Measurements from ENCODE around the gene DRAXIN. TPM values are rescaled to one million over a fixed set of nuclear protein-coding genes. Genes with fewer than 3 reads are reported as not detected.
A peak's percentile ranks its signal among the peaks of the same experiment; 100 is the strongest.

DRAXIN gene
- total RNA-seq, 4 donors from 2014 or later = 0.14 to 0.16 TPM; not detected in 2

- H3K27me3 ChIP-seq = peaks cover 52% of the 10 kb centered on the region
- no peak for DNase-seq
- WGBS, 2 donors (ENCODE audit: low coverage in 1 of 2) = 36% methylated on average over 18 of the region's 21 CpGs; no CpG with 5 or more reads in 1 of the 2 donors
- H3K4me3 ChIP-seq = peak overlapping the region in 1 of 4 donors; percentile 27
- peaks cover 11 to 37% (median 28%) of the 10 kb centered on the region in 4 donors for H3K4me1 ChIP-seq
- TF ChIP-seq, protein P1, sequence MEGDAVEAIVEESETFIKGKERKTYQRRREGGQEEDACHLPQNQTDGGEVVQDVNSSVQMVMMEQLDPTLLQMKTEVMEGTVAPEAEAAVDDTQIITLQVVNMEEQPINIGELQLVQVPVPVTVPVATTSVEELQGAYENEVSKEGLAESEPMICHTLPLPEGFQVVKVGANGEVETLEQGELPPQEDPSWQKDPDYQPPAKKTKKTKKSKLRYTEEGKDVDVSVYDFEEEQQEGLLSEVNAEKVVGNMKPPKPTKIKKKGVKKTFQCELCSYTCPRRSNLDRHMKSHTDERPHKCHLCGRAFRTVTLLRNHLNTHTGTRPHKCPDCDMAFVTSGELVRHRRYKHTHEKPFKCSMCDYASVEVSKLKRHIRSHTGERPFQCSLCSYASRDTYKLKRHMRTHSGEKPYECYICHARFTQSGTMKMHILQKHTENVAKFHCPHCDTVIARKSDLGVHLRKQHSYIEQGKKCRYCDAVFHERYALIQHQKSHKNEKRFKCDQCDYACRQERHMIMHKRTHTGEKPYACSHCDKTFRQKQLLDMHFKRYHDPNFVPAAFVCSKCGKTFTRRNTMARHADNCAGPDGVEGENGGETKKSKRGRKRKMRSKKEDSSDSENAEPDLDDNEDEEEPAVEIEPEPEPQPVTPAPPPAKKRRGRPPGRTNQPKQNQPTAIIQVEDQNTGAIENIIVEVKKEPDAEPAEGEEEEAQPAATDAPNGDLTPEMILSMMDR (IDR thresholded peaks at IDR 0.05) = no peak
- TF ChIP-seq POLR2AphosphoS5 (IDR thresholded peaks at IDR 0.05) (no peak), EP300 (IDR thresholded peaks at IDR 0.05; ENCODE audit: low read depth) (no peak), POLR2A (IDR thresholded peaks at IDR 0.05) (no peak)
- intact Hi-C loops (cut with DNase I; ENCODE audit: low total_unique reads) = loop anchor here (5.0 kb wide), 1 partner anchor 68 kb away; no protein-coding TSS in a partner anchor
- no peaks in the 10 kb centered on the region for H3K9me3 ChIP-seq
- no peaks in the 10 kb centered on the region for H3K36me3 ChIP-seq
- in situ Hi-C loops (cut with MboI; ENCODE audit: low pct_ligation_motif_present in 1 of 4, low pct_unique_long_range_greater_than_20kb in 1 of 4, low sequenced_read_pairs in 3 of 4) = loop anchor here (10.0 to 25.0 kb wide), 5 partner anchors 312 to 612 kb away; partner anchors contain the start of gene MASP2 (in 2 of the 4)
- no peak overlapping the region for H3K27ac ChIP-seq
These were observed 41.7 kb upstream of the DRAXIN start for GRCh38 chr1:11649624-11650330.

DNA sequence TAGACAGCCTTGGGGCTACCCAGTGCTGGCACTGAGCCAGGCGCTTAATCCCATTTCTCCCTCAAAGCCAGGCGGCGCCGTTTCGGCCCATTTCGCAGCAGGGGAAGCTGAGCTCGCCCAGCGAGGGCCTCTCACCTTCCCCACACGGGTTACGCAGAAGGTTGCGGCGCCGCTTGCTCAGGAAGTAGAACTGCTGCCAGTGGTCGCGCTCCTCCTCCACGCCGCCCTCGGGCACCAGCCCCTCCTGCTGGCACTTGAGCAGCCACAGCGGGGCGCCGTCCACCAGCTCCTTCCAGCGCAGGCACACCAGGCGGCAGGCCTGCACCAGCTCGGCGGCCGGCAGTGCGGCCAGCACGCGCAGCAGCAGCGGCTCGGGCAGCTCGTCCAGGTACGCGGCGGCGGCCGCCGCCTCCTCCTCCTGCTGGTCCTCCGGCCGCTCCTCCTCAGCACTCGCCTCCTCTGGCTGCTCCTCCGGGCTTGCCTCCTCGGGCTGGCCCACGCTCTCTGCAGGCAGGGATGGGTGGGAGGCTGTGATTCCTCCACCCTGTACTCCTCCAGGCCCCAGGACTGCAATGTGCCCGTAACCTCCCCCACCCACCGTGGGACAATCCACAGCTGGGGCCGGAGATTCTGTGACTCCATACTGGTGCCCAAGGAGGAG lies 41.0 kb upstream of the DRAXIN start:
- no peaks in the 10 kb centered on the region for H3K9me3 ChIP-seq
- intact Hi-C loops (cut with DNase I; ENCODE audit: low total_unique reads) (loop anchor here (5.0 kb wide), 1 partner anchor 67 kb away; no protein-coding TSS in a partner anchor), in situ Hi-C loops (cut with MboI; ENCODE audit: low pct_ligation_motif_present in 1 of 4, low pct_unique_long_range_greater_than_20kb in 1 of 4, low sequenced_read_pairs in 3 of 4) (no loop called here)
- DNase-seq = peak; percentile 84
- no peak for TF ChIP-seq POLR2AphosphoS5 (IDR thresholded peaks at IDR 0.05)
- TF ChIP-seq, protein P1 (IDR thresholded peaks at IDR 0.05) = peak; percentile 46 to 79 (median 58)
- peaks cover 17 to 43% (median 34%) of the 10 kb centered on the region in 4 donors for H3K4me1 ChIP-seq
- H3K27ac ChIP-seq = no peak overlapping the region
- H3K27me3 ChIP-seq = peaks cover 55% of the 10 kb centered on the region
- peak overlapping the region in 1 of 4 donors; percentile 27 for H3K4me3 ChIP-seq
- H3K36me3 ChIP-seq = no peaks in the 10 kb centered on the region
- WGBS, 2 donors (ENCODE audit: low coverage in 1 of 2) = 12% methylated on average over 19 of the region's 47 CpGs; no CpG with 5 or more reads in 1 of the 2 donors

- DNase-seq = no peak
- Histone ChIP-seq H3K4me3 (no peak overlapping the region), H3K9me3 (no peaks in the 10 kb centered on the region), H3K27ac (no peak overlapping the region), H3K4me1 (peaks cover 22 to 47% (median 38%) of the 10 kb centered on the region in 4 donors), H3K27me3 (peaks cover 55% of the 10 kb centered on the region), H3K36me3 (no peaks in the 10 kb centered on the region)
- WGBS, 2 donors (ENCODE audit: low coverage in 1 of 2) = 84 to 96% methylated on average over 3 to 4 of the region's 4 CpGs
- intact Hi-C loops (cut with DNase I; ENCODE audit: low total_unique reads) = loop anchor here (5.0 kb wide), 1 partner anchor 66 kb away; no protein-coding TSS in a partner anchor
- TF ChIP-seq POLR2AphosphoS5 (IDR thresholded peaks at IDR 0.05) = no peak
- TF ChIP-seq POLR2A (IDR thresholded peaks at IDR 0.05) = no peak
- TF ChIP-seq, protein P1 (IDR thresholded peaks at IDR 0.05) = no peak
- no peak for TF ChIP-seq EP300 (IDR thresholded peaks at IDR 0.05; ENCODE audit: low read depth)
- in situ Hi-C loops (cut with MboI; ENCODE audit: low pct_ligation_motif_present in 1 of 4, low pct_unique_long_range_greater_than_20kb in 1 of 4, low sequenced_read_pairs in 3 of 4) = no loop called here
These were observed 40.5 kb upstream of the DRAXIN start for GRCh38 chr1:11651017-11651416.

DNA sequence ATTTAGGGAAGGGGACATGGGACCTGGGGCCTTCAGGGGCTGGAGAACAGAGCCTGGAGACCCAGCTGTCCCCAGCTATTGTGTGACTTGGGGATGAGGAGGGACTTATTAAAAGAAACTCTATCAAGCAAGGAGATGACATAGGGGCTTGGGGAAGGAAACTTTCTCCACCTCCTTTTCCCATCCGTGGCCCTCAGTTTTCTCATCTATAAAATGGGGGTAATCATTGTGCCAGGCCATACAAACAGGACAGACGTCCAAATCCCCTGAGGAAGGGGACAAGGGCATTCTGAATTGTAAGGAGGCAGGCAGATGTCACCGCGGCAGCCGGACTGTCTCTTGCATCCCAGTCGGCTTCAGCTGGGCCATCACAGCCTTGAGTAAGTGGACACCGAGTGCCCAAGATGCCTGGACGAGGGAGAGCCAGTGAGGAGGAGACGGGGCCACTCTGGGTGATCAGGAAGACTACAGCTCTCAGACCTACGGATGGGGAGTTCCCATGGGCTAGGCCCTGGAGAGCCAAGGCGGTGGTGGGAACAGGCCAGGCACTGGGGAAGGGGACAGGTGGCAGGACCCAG lies 39.2 kb upstream of the DRAXIN start:
- in situ Hi-C loops (cut with MboI; ENCODE audit: low pct_ligation_motif_present in 1 of 4, low pct_unique_long_range_greater_than_20kb in 1 of 4, low sequenced_read_pairs in 3 of 4) = no loop called here
- TF ChIP-seq POLR2AphosphoS5 (IDR thresholded peaks at IDR 0.05) (no peak), POLR2A (IDR thresholded peaks at IDR 0.05) (no peak), EP300 (IDR thresholded peaks at IDR 0.05; ENCODE audit: low read depth) (no peak)
- TF ChIP-seq, protein P1 (IDR thresholded peaks at IDR 0.05) = no peak
- intact Hi-C loops (cut with DNase I; ENCODE audit: low total_unique reads) = loop anchor here (5.0 kb wide), 1 partner anchor 65 kb away; no protein-coding TSS in a partner anchor
- H3K27ac ChIP-seq = no peak overlapping the region
- peaks cover 22 to 47% (median 38%) of the 10 kb centered on the region in 4 donors for H3K4me1 ChIP-seq
- DNase-seq = no peak
- H3K27me3 ChIP-seq = peaks cover 53% of the 10 kb centered on the region
- WGBS, 2 donors (ENCODE audit: low coverage in 1 of 2) = 82% methylated on average over 11 of the region's 11 CpGs; no CpG with 5 or more reads in 1 of the 2 donors
- no peak overlapping the region for H3K4me3 ChIP-seq
- no peaks in the 10 kb centered on the region for H3K36me3 ChIP-seq
- H3K9me3 ChIP-seq = no peaks in the 10 kb centered on the region
